ENCODE results near the gene BPIFB3. TPM values are rescaled to one million over a fixed set of nuclear protein-coding genes. Genes with fewer than 3 reads are reported as not detected.

The BPIFB3 gene
- total RNA-seq, 1 donor from 2014 or later: not detected

DNA sequence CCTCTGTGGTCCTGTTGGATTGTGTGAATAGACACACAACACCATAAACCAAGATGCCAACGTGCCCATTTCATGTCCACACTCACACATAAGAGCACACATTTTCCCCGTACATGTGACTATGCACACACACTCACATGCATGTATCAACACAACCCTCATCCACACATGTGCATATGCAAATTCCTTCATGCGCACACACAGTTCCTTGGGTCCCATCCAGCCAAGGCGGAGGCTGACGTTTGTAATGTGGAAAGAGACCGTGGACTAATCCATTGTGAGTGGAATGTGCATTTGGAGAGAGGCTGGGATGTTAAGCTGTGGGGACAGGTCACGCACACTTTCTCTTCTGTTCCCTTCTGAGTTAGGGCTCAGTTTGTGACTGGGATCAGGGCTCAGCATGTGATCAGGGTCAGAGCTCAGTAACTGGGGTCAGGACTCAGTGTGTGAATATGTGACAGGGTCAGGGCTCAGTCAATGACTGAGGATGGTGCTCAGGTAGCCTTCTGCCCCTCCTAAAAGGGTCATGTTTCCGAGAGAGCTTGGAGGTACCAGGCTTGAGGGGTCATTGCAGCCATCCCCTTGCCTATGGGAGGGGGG, 46.8 kb upstream of the BPIFB3 start:
- H3K9me3 Mint-ChIP-seq (ENCODE audit: unreplicated experiment): no peaks in the 10 kb centered on the region

DNA sequence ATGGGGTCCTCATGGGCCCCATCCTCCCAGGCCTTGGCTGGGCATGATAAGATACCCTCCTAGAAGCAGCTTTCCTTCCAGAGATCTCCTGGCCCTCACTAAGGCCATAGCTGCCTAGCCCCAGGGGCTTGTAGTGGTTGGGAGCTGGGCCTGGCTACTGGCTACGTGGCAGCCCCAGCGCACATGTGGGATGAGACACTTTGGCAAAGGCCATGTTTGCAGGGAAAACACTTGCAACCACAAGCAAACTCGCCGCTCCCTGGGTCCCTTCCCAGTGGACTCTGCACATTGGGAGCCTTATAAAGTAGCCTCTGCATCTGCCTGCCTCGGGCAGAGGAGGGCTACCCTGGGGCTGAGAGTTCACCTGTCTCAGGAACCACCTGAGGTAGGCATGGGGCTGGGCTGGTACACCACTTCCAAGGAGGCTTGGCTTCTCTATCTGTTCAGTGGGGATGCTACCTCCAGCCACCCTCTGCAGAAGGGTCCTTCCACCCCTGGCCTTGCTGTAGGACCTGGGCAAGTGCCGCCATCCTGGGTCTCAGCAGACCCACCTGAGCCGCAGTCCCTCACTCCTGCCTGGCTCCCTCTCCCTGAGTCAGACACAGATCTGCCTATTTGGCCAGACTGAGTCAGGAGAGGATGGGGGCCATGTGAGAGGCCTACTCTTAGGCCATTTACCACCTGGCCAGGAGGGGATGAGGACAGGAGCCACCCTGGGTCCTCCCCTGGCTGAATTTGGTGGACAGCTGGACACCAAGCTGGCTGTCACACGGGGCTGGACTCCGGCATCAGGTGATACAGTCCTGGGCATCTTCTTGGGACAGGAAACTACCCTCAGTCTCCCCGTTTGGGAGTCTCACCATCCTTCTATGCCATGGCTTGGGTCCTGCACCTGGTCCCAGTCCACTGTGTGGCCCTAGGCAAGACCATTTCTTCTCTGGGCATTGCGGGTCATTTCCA, 46.0 kb upstream of the BPIFB3 start, which contains the start of gene BPIFB2:
TSS of gene BPIFB2 (plus strand) at position 329 of the 960 bp plus-strand sequence. CDS start 871 bp downstream, outside the sequence.
- DNase-seq (ENCODE audit: low spot score): no peak
- Mint-ChIP-seq H3K27me3 (ENCODE audit: unreplicated experiment) (peaks cover 7% of the 10 kb centered on the region), H3K4me3 (ENCODE audit: unreplicated experiment) (no peak within 1 kb of the TSS), H3K36me3 (ENCODE audit: low read depth, unreplicated experiment) (peaks cover 4% of the 10 kb centered on the region), H3K27ac (ENCODE audit: unreplicated experiment) (no peak within 1 kb of the TSS), H3K4me1 (ENCODE audit: unreplicated experiment) (peaks cover 6% of the 10 kb centered on the region), H3K9me3 (ENCODE audit: unreplicated experiment) (no peaks in the 10 kb centered on the region)
- TF ChIP-seq, protein P1, sequence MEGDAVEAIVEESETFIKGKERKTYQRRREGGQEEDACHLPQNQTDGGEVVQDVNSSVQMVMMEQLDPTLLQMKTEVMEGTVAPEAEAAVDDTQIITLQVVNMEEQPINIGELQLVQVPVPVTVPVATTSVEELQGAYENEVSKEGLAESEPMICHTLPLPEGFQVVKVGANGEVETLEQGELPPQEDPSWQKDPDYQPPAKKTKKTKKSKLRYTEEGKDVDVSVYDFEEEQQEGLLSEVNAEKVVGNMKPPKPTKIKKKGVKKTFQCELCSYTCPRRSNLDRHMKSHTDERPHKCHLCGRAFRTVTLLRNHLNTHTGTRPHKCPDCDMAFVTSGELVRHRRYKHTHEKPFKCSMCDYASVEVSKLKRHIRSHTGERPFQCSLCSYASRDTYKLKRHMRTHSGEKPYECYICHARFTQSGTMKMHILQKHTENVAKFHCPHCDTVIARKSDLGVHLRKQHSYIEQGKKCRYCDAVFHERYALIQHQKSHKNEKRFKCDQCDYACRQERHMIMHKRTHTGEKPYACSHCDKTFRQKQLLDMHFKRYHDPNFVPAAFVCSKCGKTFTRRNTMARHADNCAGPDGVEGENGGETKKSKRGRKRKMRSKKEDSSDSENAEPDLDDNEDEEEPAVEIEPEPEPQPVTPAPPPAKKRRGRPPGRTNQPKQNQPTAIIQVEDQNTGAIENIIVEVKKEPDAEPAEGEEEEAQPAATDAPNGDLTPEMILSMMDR (IDR thresholded peaks at IDR 0.05; ENCODE audit: unreplicated experiment): no peak

More for the DNA sequence above, 46.8 kb upstream of the BPIFB3 start:
- Mint-ChIP-seq H3K27me3 (ENCODE audit: unreplicated experiment) (peaks cover 7% of the 10 kb centered on the region), H3K36me3 (ENCODE audit: low read depth, unreplicated experiment) (peaks cover 4% of the 10 kb centered on the region), H3K4me3 (ENCODE audit: unreplicated experiment) (no peak overlapping the region), H3K4me1 (ENCODE audit: unreplicated experiment) (peaks cover 6% of the 10 kb centered on the region), H3K27ac (ENCODE audit: unreplicated experiment) (no peak overlapping the region)
- TF ChIP-seq, protein P1 (IDR thresholded peaks at IDR 0.05; ENCODE audit: unreplicated experiment): no peak
- no peak for DNase-seq (ENCODE audit: low spot score)

DNA sequence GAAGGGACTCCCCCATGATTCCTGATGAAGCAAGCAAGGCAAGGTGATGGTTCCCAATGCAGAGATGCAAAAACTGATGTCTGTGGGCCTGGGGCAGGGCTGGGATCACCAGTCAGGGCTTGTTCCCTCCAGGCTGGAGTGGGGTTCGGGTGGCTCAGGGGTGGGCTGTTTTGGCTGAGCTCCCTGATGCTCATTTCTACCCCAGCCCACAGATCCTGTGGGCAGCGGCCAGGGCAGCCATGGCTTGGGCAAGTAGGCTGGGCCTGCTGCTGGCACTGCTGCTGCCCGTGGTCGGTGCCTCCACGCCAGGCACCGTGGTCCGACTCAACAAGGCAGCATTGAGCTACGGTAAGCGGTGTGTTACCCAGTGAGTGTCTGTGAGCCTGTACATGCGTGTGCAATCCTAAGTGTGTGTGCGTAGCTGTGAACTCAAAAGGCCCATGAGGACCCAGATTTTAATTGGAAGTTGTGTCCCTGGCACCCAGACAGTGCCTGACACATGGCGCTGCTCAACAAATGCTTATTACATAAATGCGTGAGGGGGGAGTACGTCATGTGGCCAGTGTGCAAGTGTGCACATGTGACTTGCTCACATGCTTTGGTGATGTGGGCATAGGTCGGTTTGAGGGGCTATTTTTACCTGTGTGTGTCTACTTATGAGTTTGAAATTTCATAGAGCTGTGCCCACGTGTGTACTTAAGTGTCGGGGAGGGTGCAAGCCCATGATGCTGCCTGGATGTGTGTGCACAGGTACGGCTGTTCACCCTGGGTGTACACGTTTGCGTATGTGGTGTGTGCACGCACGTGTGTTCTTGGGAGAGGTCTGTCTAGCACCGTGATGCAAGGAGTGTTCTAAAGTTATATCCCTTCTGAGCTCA, 45.1 kb upstream of the BPIFB3 start:
- Mint-ChIP-seq H3K36me3 (ENCODE audit: low read depth, unreplicated experiment) (peaks cover 4% of the 10 kb centered on the region), H3K27me3 (ENCODE audit: unreplicated experiment) (peaks cover 7% of the 10 kb centered on the region), H3K4me3 (ENCODE audit: unreplicated experiment) (no peak overlapping the region), H3K27ac (ENCODE audit: unreplicated experiment) (no peak overlapping the region), H3K9me3 (ENCODE audit: unreplicated experiment) (no peaks in the 10 kb centered on the region), H3K4me1 (ENCODE audit: unreplicated experiment) (peaks cover 6% of the 10 kb centered on the region)
- no peak for DNase-seq (ENCODE audit: low spot score)
- TF ChIP-seq, protein P1 (IDR thresholded peaks at IDR 0.05; ENCODE audit: unreplicated experiment): no peak

DNA sequence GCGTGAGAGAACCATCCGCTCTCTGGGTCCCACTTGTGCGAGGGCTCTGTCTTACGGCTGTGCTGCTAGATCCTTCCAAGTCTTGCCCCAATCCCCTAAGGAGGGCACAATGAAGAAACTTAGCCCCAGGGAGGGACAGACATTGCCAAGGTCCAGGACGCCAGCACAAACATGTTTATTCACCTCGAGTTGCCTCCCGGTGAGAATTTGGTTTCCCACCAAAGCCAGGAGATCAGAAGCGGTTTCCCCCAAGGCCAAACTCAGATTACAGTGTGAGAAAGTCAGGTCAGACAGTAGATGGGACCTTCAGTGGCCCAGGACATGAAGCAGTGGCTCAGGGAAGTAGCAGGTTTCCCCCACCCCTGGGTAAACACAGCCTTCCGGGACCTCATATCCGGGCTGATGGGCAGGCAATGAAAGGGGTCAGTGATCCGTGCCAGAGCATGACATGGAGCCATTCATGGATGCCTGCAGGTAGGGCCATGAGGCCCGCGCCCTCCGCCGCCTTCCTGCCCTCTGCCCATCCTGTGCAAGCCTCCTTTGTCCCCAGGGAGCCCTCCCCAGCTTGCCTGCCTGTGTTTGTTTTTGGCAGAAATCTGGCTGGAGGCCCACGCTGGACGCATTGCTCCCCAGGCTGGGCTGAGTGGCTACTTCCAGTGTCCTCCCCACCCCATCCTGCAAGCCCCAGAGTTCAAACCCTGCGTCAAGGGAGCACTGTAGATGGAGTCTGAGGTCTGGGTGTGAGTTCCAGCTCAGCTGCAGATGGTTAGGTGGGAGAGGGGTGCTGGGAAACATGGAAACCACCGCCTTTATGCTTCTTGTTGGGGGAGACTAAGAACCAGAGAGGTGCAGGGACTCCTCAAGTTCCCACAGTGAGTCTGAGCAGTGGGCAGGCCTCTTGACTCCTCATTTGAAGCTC, 44.2 kb upstream of the BPIFB3 start:
- H3K36me3 Mint-ChIP-seq (ENCODE audit: low read depth, unreplicated experiment): peaks cover 4% of the 10 kb centered on the region
- TF ChIP-seq, protein P1 (IDR thresholded peaks at IDR 0.05; ENCODE audit: unreplicated experiment): no peak
- H3K27ac Mint-ChIP-seq (ENCODE audit: unreplicated experiment): no peak overlapping the region

More for the DNA sequence above, 44.2 kb upstream of the BPIFB3 start:
- Mint-ChIP-seq H3K4me1 (ENCODE audit: unreplicated experiment) (peaks cover 6% of the 10 kb centered on the region), H3K27me3 (ENCODE audit: unreplicated experiment) (peaks cover 7% of the 10 kb centered on the region), H3K9me3 (ENCODE audit: unreplicated experiment) (no peaks in the 10 kb centered on the region), H3K4me3 (ENCODE audit: unreplicated experiment) (no peak overlapping the region)
- DNase-seq (ENCODE audit: low spot score): peak; percentile 14

Measured in endothelial cell (in vitro differentiated cells).